ENCODE measurements around the gene NMRAL1.

DNA sequence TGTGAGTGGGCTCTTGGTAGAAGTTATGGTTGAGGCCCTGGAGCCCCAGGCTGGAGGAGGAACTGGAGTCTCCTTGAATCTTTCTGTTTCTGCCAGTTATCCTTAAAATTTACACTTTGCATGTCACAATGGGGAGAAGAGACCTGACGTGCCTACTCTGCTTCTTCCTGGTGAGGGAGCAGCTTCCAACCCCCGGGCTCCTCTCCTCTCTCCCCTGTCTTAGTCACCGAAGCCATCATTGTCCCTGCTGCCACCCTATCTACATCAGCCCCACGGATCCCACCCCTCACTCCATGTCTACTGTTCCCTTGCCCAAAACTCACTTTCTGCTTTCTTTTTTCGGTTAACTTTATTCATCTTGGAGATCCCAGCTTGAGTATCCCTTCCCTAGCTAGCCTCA, 31.2 kb downstream of the NMRAL1 start:
- TF ChIP-seq, protein P1, sequence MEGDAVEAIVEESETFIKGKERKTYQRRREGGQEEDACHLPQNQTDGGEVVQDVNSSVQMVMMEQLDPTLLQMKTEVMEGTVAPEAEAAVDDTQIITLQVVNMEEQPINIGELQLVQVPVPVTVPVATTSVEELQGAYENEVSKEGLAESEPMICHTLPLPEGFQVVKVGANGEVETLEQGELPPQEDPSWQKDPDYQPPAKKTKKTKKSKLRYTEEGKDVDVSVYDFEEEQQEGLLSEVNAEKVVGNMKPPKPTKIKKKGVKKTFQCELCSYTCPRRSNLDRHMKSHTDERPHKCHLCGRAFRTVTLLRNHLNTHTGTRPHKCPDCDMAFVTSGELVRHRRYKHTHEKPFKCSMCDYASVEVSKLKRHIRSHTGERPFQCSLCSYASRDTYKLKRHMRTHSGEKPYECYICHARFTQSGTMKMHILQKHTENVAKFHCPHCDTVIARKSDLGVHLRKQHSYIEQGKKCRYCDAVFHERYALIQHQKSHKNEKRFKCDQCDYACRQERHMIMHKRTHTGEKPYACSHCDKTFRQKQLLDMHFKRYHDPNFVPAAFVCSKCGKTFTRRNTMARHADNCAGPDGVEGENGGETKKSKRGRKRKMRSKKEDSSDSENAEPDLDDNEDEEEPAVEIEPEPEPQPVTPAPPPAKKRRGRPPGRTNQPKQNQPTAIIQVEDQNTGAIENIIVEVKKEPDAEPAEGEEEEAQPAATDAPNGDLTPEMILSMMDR (IDR thresholded peaks at IDR 0.05; ENCODE audit: low read depth, low read length): no peak
- no peak for TF ChIP-seq EZH2phosphoT487 (IDR thresholded peaks at IDR 0.05; ENCODE audit: low read depth)

Data from OCI-LY3 (cell line).